Adipose tissue (tissue), 3 donors: ENCODE measurements around the gene CDAN1. TPM values are rescaled to one million over a fixed set of nuclear protein-coding genes. Genes with fewer than 3 reads are reported as not detected.

Source experiments
- H3K27ac ChIP-seq: one replicate; pipeline ENCODE4 v1.5.1; 2013; ENCODE audit warnings: low read depth, low read length
- WGBS, 3 donors: extraction: QIAGEN DNeasy Blood & Tissue Kit; methylation state at CpG; one replicate each; pipeline ENCODE4 v1.1.7; 2013; 5-methylcytosine and 5-hydroxymethylcytosine counted together
- polyA plus RNA-seq, 3 donors: library from polyadenylated mRNA; stranded (reverse); fragments of 200-250 nt; gene quantifications; one replicate each; pipeline ENCODE4 v1.2.3, GENCODE V29; 2013
- donor health status: healthy with polysubstance abuse.
- donor health status: Bipolar disorder and iron deficiency.
- donor health status: healthy.

Gene CDAN1
- polyA plus RNA-seq, 3 donors: 6.3 to 8.8 (median 7.6) TPM

DNA sequence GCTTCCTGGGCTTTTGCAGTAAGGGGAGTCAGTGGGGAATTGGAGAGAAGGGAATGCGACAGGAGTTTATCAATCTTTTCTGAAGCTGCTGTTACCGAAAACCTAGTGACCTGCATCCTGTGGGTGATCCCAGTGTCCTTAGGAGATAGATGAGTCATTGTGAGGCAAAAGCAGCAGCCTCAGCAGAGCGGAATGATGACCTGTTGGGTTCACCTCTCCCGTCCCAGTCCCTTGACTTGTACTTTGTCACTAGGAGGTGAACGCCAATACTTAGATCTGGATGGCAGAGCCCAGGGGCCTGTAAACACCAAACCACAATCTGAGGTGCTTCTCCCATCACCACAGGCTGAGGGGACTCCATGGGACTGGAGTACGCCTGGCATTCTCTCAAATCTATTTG lies 17.9 kb downstream of the CDAN1 start:
- 75 to 90% (median 88%) methylated on average over 6 of the region's 6 CpGs for WGBS, 3 donors
- no peak overlapping the region for H3K27ac ChIP-seq

DNA sequence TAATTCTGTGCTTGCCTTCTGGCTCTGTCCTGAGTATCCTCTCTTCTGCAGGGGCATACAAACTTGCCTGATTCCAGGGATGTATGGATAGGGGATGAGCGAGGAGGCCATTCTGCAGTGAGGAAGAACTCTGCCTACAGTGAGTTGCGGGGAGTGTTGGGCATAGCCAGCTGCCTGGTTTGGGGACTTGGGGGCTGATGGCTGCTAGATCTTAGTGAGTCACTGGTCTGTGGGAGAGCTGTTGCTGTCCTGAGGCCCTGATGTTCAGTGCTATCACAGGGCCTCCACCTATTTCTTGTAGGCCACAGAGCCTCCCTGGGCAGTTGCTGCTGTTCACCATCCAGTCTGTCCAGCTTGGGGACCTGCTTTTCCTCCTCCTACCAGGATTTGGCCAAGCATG lies 20.3 kb downstream of the CDAN1 start:
- 91 to 100% (median 100%) methylated on average over 2 of the region's 2 CpGs for WGBS, 3 donors
- H3K27ac ChIP-seq: no peak overlapping the region

- 92 to 96% (median 94%) methylated on average over 5 of the region's 5 CpGs for WGBS, 3 donors
- no peak overlapping the region for H3K27ac ChIP-seq
Measured at GRCh38 chr15:42716125-42716524, 20.8 kb downstream of the CDAN1 start.

- 92 to 95% (median 95%) methylated on average over 4 of the region's 4 CpGs for WGBS, 3 donors
Measured at GRCh38 chr15:42712584-42712983, 24.3 kb downstream of the CDAN1 start.

GRCh38 chr15:42711746-42712145 lies 25.2 kb downstream of the CDAN1 start:
- no peak overlapping the region for H3K27ac ChIP-seq
- WGBS, 3 donors: 87 to 95% (median 92%) methylated on average over 3 of the region's 3 CpGs

More at GRCh38 chr15:42712584-42712983, 24.3 kb downstream of the CDAN1 start:
- H3K27ac ChIP-seq: no peak overlapping the region

DNA sequence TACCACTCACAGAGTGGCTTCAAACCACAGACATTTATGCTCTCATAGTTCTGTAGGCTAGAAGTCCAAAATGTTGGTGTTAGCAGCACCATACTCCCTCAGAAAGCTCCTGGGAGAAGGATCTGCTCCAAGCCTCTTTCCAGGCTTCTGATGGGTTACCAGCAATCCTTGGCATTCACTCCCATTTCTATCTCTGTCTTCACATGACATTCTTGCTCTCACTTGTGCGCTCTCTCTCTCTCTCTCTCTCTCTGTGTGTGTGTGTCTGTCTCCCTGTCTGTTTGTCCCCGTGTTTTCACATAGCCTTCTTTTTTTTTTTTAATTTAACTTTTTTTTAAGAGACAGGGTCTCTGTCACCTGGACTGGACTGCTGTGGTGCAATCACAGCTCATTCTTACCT lies 26.3 kb downstream of the CDAN1 start:
- 76 to 87% (median 83%) methylated on average over 2 of the region's 2 CpGs for WGBS, 3 donors
- H3K27ac ChIP-seq: no peak overlapping the region

DNA sequence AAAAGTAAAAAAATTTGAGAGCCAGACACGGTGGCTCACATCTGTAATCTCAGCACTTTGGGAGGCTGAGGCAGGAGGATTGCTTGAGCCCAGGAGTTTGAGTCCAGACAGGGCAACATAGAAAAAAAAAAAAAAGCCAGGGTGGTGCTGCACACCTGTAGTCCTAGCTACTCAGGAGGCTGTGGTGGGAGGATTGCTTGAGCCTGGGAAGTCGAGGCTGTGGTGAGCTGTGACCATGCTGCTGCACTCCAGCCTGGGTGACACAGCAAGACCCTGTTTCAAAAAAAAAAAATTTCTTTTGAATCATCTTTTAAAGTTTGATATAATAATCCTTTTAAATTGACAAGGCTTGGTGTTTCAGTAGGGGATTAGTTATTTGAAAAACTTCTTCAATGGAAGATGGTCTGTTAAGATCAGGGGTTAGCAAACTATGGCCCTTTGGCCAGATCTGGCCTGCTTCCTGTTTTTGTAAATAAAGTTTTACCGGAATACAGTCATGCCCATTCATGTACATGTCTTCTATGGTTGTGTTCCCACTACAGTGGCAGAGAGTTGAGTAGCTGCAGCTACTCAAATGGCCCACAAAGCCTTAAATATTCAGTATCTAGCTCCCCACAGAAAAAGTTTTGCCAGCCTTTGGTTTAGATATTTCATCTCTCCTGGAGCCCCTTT lies 28.9 kb downstream of the CDAN1 start:
- WGBS, 3 donors: 59 to 77% (median 77%) methylated on average over 3 of the region's 3 CpGs
- no peak overlapping the region for H3K27ac ChIP-seq

DNA sequence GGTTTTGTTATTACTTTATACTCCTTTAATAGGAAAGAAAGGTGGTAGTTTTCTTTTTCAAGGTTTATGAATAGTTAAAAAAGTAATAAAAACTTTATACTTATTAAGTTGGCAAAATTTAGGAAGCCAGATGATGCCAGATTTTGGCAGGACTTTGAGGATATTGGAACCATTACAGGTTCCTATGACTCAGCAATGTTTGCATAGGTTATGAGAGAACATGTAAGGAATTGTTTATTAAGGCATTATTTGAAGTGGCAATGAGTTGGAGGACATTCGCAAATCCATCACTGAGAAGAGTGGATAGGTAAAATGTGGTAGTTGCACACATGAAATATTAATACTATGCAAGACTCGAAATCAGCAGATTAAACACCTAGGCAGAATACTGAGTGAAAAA lies 29.9 kb downstream of the CDAN1 start:
- WGBS, 3 donors: 34 to 91% (median 86%) methylated on average over 2 of the region's 2 CpGs
- H3K27ac ChIP-seq: no peak overlapping the region

DNA sequence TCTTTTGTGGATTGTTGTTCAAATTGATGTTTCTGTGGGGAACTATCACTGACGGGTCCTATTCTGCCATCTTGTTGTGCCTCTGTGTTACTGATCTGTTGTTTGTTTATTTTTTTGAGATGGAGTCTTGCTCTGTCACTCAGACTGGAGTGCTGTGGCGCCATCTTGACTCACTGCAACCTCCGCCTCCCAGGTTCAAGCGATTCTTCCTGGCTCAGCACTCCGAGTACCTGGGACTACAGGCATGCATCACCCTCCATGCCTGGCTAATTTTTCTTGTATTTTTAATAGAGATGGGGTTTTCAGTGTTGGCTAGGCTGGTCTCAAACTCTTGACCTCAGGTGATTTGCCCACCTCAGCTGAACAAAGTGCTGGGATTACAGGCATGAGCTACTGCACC lies 31.6 kb downstream of the CDAN1 start:
- H3K27ac ChIP-seq: no peak overlapping the region
- 97% methylated on average over 5 of the region's 5 CpGs for WGBS, 3 donors

- no peak overlapping the region for H3K27ac ChIP-seq
- 25 to 35% (median 30%) methylated on average over 4 of the region's 4 CpGs for WGBS, 3 donors
Measured at GRCh38 chr15:42704492-42704926, 32.4 kb downstream of the CDAN1 start.

DNA sequence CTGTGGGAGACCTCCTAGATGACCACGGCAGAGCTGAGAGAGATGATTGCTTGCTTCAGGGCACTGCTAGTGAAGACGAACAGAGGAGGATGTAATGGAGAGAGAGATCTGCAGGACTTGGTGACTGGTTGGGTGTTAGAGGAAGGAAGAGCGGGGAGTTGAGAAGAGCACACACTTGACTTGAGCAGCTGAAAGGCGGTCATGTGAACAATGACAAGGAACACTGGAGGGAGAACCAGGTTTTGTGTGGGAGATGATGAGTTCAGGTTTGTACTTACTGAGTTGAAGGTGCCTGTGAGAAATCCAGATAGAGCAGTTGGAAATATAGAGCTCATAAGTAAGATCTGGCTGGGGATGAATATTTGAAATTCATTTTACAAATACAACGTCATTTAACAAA lies 40.3 kb downstream of the CDAN1 start:
- 76 to 83% (median 81%) methylated on average over 5 of the region's 5 CpGs for WGBS, 3 donors
- no peak overlapping the region for H3K27ac ChIP-seq

- 81 to 91% (median 90%) methylated on average over 6 of the region's 6 CpGs for WGBS, 3 donors
- no peak overlapping the region for H3K27ac ChIP-seq
Measured at GRCh38 chr15:42695527-42696071, 41.3 kb downstream of the CDAN1 start.

GRCh38 chr15:42694398-42694797 lies 42.5 kb downstream of the CDAN1 start:
- H3K27ac ChIP-seq: no peak overlapping the region
- WGBS, 3 donors: 95 to 97% (median 96%) methylated on average over 10 of the region's 10 CpGs

DNA sequence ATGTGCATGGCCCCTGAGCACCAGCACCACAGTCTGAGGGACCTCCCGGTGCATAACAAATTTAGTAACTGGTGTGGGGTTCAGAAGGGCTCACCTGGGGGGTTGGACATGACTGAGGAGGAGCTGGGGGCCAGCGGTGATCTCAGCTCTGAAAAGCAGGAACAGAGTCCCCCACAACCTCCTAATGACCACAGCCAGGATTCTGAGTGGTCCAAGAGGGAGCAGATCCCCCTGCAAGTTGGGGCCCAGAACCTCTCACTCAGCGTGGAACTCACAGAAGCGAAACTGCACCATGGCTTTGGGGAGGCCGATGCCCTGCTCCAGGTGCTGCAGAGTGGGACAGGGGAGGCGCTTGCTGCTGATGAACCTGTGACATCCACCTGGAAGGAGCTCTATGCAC lies 43.0 kb downstream of the CDAN1 start:
- WGBS, 3 donors: 94 to 96% (median 96%) methylated on average over 6 of the region's 6 CpGs
- H3K27ac ChIP-seq: no peak overlapping the region

- no peak overlapping the region for H3K27ac ChIP-seq
- WGBS, 3 donors: 94 to 95% (median 95%) methylated on average over 6 of the region's 6 CpGs
Measured at GRCh38 chr15:42693496-42693895, 43.4 kb downstream of the CDAN1 start.

DNA sequence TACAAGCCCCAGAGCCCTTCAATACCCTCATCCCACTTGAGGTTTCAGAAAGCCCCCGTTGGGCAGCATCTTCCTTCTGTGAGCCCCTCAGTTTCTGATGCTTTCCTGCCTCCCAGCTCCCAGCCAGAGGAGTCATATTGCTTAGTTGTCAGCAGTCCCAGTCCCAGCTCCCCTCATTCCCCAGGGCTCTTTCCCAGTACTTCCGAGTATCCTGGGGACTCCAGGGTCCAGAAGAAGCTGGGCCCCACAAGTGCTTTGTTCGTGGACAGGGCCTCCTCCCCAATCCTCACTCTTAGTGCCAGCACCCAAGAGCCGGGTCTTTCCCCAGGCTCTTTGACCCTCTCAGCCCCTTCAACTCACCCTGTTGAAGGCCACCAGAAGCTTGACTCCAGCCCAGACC lies 43.9 kb downstream of the CDAN1 start:
- H3K27ac ChIP-seq: no peak overlapping the region
- WGBS, 3 donors: 83 to 91% (median 88%) methylated on average over 4 of the region's 4 CpGs

GRCh38 chr15:42692536-42692935 lies 44.4 kb downstream of the CDAN1 start:
- 73 to 92% (median 89%) methylated on average over 1 of the region's 1 CpG for WGBS, 3 donors

DNA sequence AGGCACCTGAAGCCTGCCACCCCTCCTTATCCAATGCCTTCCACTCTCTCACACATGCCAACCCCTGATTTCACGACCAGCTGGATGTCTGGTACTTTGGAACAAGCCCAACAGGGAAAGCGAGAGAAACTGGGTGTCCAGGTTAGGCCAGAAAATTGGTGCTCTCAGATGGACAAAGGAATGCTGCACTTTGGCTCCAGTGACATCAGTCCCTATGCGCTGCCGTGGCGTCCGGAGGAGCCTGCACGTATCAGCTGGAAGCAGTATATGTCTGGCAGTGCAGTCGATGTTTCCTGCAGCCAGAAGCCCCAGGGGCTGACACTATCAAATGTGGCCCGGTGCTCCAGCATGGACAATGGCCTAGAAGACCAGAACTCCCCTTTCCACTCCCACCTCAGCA lies 45.2 kb downstream of the CDAN1 start:
- no peak overlapping the region for H3K27ac ChIP-seq
- 84 to 91% (median 89%) methylated on average over 9 of the region's 9 CpGs for WGBS, 3 donors

More at GRCh38 chr15:42692536-42692935, 44.4 kb downstream of the CDAN1 start:
- no peak overlapping the region for H3K27ac ChIP-seq

GRCh38 chr15:42691308-42691707 lies 45.6 kb downstream of the CDAN1 start:
- WGBS, 3 donors: 64 to 76% (median 71%) methylated on average over 4 of the region's 4 CpGs
- no peak overlapping the region for H3K27ac ChIP-seq

DNA sequence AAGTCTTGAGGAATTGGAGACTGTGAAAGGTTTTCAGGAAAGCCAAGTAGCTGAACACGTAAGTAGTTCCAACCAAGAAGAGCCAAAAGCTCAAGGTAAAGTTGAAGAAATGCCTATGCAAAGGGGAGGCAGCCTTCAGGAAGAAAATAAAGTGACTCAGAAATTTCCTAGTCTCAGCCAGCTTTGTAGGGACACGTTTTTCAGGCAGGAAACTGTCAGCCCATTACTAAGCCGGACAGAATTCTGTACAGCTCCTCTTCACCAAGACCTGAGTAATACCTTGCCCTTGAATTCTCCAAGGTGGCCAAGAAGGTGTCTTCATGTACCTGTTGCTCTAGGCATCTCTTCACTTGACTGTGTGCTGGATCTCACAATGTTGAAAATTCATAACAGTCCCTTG lies 48.6 kb downstream of the CDAN1 start:
- no peak overlapping the region for H3K27ac ChIP-seq
- WGBS, 3 donors: 70 to 85% (median 85%) methylated on average over 3 of the region's 3 CpGs
